ENCODE results near the gene TCL1A. TPM values are rescaled to one million over a fixed set of nuclear protein-coding genes. Genes with fewer than 3 reads are reported as not detected.

Gene TCL1A
- total RNA-seq, 1 experiment from 2014 or later: 0.30 TPM

- H3K27ac ChIP-seq (ENCODE audit: low read depth, low read length): no peak overlapping the region
- no peaks in the 10 kb centered on the region for H4K20me1 ChIP-seq (ENCODE audit: insufficient read depth)
- no peak overlapping the region for H3K4me3 ChIP-seq (replicated peaks in 1 of 2; ENCODE audit: low read depth in 1 of 2, low read length in 2 of 2)
- no peaks in the 10 kb centered on the region for H3K9me2 ChIP-seq (ENCODE audit: insufficient read depth)
- ChIA-PET CTCF (no interaction called here), POLR2A (no interaction called here), RAD21 (ENCODE audit: low non-redundant PET in 1 of 2, low total read pairs in 2 of 2, uncharacterized antibody in 2 of 2, unreplicated experiment in 2 of 2) (no interaction called here)
- peaks cover 56% of the 10 kb centered on the region for H3K27me3 ChIP-seq (ENCODE audit: insufficient read depth, low read length)
- H3K9me3 ChIP-seq (ENCODE audit: control insufficient read depth in 1 of 2, insufficient read depth in 1 of 2, low read depth in 1 of 2, low read length in 2 of 2): no peaks in the 10 kb centered on the region
- intact Hi-C loops (cut with micrococcal nuclease): loop anchor here (5.0 kb wide), 1 partner anchor 721 kb away; no protein-coding TSS in a partner anchor
- ATAC-seq (no peak), DNase-seq (ENCODE audit: low read depth, low spot score) (no peak)
- no peak overlapping the region for H3K9ac ChIP-seq (ENCODE audit: low read length)
- H2AFZ ChIP-seq (ENCODE audit: low read depth, low read length, poor library complexity, severe bottlenecking): no peak overlapping the region
- TF ChIP-seq SRF (IDR thresholded peaks at IDR 0.05; ENCODE audit: low read depth): no peak
- TF ChIP-seq CEBPB (IDR thresholded peaks at IDR 0.05; ENCODE audit: low read depth): no peak
- TF ChIP-seq REST (IDR thresholded peaks at IDR 0.05; ENCODE audit: low read depth): no peak
- no peak for TF ChIP-seq EZH2phosphoT487 (IDR thresholded peaks at IDR 0.05; ENCODE audit: borderline replicate concordance)
- TF ChIP-seq POLR2AphosphoS5 (IDR thresholded peaks at IDR 0.05; ENCODE audit: low read depth, low read length): no peak
- no peak for TF ChIP-seq ELF1 (IDR thresholded peaks at IDR 0.05; ENCODE audit: borderline replicate concordance, low read depth)
- TF ChIP-seq EGR1 (IDR thresholded peaks at IDR 0.05; ENCODE audit: low read depth): no peak
- no peak for TF ChIP-seq ZFX (IDR thresholded peaks at IDR 0.05)
- no peak for TF ChIP-seq FOSL1 (IDR thresholded peaks at IDR 0.05; ENCODE audit: low read depth)
- TF ChIP-seq RAD21 (IDR thresholded peaks at IDR 0.05; ENCODE audit: low read depth): no peak
- TF ChIP-seq MAX (IDR thresholded peaks at IDR 0.05): no peak
- no peak for TF ChIP-seq YY1 (IDR thresholded peaks at IDR 0.05; ENCODE audit: extremely low read depth, insufficient replicate concordance, low read depth, low read length)
- TF ChIP-seq SIN3A (IDR thresholded peaks at IDR 0.05; ENCODE audit: low read depth): no peak
- TF ChIP-seq POLR2A (IDR thresholded peaks at IDR 0.05; ENCODE audit: borderline replicate concordance, extremely low read depth, insufficient read depth, insufficient read length): no peak
- TF ChIP-seq EZH2 (IDR thresholded peaks at IDR 0.05): no peak
- no peak for TF ChIP-seq CTCF (IDR thresholded peaks at IDR 0.05 in 2 of 3, conservative IDR thresholded peaks at IDR 0.05 in 1 of 3; ENCODE audit: borderline replicate concordance in 1 of 3, insufficient read depth in 1 of 3, low read depth in 2 of 3, low read length in 2 of 3)
- BruUV-seq (replicated peaks): no TSS peak
- no peak overlapping the region for H3K4me2 ChIP-seq (ENCODE audit: low read length)
- no peaks in the 10 kb centered on the region for H3K4me1 ChIP-seq (ENCODE audit: control insufficient read depth in 1 of 2, insufficient read depth in 2 of 2, low read length in 2 of 2)
- no peaks in the 10 kb centered on the region for H3K36me3 ChIP-seq (ENCODE audit: control insufficient read depth in 1 of 2, insufficient read depth in 2 of 2, low read length in 2 of 2)
- no peaks in the 10 kb centered on the region for H3K79me2 ChIP-seq (ENCODE audit: insufficient read depth, low read length)
Observed at GRCh38 chr14:95703341-95703740, 10.6 kb downstream of the TCL1A start.

All from HCT116 (cell line).